ENCODE results near the gene RPS6KC1. TPM values are rescaled to one million over a fixed set of nuclear protein-coding genes. Genes with fewer than 3 reads are reported as not detected.

Gene RPS6KC1
- total RNA-seq, 1 experiment from 2014 or later = 20.5 TPM

DNA sequence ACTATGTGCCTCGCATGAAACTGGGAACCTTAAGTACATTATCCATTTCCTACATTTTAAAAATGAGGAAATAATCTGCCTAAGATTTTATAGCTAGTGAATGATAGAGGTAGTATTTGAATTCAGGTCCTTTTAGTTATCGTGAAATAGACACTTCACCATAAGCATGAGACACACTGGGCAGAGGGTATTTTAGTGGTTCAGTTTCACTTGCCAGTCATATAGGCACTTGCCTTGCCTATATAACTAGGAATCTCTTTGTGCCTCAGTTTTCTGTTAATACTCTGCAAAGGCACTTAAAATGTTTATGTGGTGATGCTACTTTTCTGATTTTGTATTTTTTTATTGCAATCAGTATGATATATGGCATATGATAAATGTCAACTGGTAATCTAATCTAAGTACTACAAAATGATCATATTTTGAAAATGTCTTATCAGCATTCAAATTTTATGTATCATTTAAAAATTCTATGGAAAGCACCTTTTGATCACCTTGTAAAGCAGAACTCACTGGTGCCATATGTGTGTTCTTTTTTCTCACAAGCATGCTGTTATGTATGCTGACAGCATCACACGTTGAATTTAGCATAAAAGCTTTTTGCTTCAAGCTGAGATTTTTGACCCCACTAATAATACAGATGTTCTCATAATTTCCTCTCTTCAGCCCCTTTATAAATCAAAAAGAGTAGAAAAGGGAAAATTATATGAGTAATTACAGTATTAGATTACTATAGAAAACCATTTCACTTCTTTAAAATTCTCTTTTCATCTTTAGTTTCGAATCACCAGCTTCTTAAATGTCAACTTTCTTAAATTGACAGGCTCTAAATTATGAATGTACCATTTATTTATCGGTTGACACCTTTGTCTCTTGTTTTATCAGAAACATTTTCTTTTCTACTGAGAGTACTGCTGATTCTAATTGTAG is 52.6 kb downstream of the RPS6KC1 start:
- TF ChIP-seq, protein P1, sequence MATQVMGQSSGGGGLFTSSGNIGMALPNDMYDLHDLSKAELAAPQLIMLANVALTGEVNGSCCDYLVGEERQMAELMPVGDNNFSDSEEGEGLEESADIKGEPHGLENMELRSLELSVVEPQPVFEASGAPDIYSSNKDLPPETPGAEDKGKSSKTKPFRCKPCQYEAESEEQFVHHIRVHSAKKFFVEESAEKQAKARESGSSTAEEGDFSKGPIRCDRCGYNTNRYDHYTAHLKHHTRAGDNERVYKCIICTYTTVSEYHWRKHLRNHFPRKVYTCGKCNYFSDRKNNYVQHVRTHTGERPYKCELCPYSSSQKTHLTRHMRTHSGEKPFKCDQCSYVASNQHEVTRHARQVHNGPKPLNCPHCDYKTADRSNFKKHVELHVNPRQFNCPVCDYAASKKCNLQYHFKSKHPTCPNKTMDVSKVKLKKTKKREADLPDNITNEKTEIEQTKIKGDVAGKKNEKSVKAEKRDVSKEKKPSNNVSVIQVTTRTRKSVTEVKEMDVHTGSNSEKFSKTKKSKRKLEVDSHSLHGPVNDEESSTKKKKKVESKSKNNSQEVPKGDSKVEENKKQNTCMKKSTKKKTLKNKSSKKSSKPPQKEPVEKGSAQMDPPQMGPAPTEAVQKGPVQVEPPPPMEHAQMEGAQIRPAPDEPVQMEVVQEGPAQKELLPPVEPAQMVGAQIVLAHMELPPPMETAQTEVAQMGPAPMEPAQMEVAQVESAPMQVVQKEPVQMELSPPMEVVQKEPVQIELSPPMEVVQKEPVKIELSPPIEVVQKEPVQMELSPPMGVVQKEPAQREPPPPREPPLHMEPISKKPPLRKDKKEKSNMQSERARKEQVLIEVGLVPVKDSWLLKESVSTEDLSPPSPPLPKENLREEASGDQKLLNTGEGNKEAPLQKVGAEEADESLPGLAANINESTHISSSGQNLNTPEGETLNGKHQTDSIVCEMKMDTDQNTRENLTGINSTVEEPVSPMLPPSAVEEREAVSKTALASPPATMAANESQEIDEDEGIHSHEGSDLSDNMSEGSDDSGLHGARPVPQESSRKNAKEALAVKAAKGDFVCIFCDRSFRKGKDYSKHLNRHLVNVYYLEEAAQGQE (IDR thresholded peaks at IDR 0.05; ENCODE audit: insufficient read depth in 1 of 2, low read depth in 2 of 2, low read length in 1 of 2) = no peak
- ChIA-PET POLR2A (interaction anchor here (0.6 kb wide), 1 partner anchor 365 kb away, joined by 4 read pairs; no protein-coding TSS in a partner anchor), CTCF (no interaction called here)
- BruUV-seq (replicated peaks) = no TSS peak
- DNase-seq (ENCODE audit: low read depth, low spot score) (no peak), ATAC-seq (no peak)
- no peak overlapping the region for H3K27ac ChIP-seq (ENCODE audit: low read length)
- intact Hi-C loops (cut with micrococcal nuclease; ENCODE audit: unreplicated experiment) = no loop called here
- in situ Hi-C loops (cut with HindIII; ENCODE audit: low pct_unique_long_range_greater_than_20kb, low sequenced_read_pairs) = no loop called here
- no peaks in the 10 kb centered on the region for H3K4me1 ChIP-seq (ENCODE audit: control insufficient read depth, insufficient read depth, low read length)
- no peaks in the 10 kb centered on the region for H3K27me3 ChIP-seq (ENCODE audit: control insufficient read depth, insufficient read depth, low read length)
- no peaks in the 10 kb centered on the region; the same call in 1 of the 2 replicates for H3K36me3 ChIP-seq (ENCODE audit: control insufficient read depth, insufficient read depth, low read length)
- no peaks in the 10 kb centered on the region for H3K9me3 ChIP-seq (ENCODE audit: control insufficient read depth, insufficient read depth, low read depth, low read length)
- H3K4me3 ChIP-seq (ENCODE audit: low read depth in 2 of 2, low read length in 2 of 2) = no peak overlapping the region

DNA sequence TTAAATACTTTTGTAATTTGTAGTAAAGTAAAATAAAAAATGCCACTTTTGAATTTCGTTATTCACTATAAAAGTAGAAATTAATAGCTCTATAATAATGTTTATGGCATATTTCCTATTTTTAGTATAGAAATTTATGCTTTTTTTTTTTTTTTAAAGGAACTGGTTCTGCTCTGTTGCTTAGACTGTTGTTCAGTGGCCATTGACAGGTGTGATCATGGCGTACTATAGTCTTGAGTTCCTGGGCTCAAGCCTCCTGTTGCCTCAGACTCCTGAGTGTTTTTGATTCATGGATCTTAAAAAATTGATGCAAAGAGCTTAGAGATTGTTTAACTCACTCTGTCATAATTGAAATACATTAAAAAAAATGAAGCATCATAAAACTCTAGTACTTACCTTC is 53.6 kb downstream of the RPS6KC1 start:
- no peaks in the 10 kb centered on the region for H3K36me3 ChIP-seq (ENCODE audit: control insufficient read depth, insufficient read depth, low read length)
- BruUV-seq (replicated peaks) = no TSS peak
- no peak for ATAC-seq
- DNase-seq (ENCODE audit: low read depth, low spot score) = no peak
- intact Hi-C loops (cut with micrococcal nuclease; ENCODE audit: unreplicated experiment) (no loop called here), in situ Hi-C loops (cut with HindIII; ENCODE audit: low pct_unique_long_range_greater_than_20kb, low sequenced_read_pairs) (no loop called here)
- no peaks in the 10 kb centered on the region for H3K9me3 ChIP-seq (ENCODE audit: control insufficient read depth, insufficient read depth, low read depth, low read length)
- H3K27ac ChIP-seq (ENCODE audit: low read length) = no peak overlapping the region
- H3K4me3 ChIP-seq (ENCODE audit: low read depth in 2 of 2, low read length in 2 of 2) = no peak overlapping the region
- POLR2A ChIA-PET = interaction anchor here (0.9 kb wide), 1 partner anchor 19 kb away, joined by 3 read pairs; no protein-coding TSS in a partner anchor
- H3K27me3 ChIP-seq (ENCODE audit: control insufficient read depth, insufficient read depth, low read length) = no peaks in the 10 kb centered on the region
- H3K4me1 ChIP-seq (ENCODE audit: control insufficient read depth, insufficient read depth, low read length) = no peaks in the 10 kb centered on the region
- TF ChIP-seq TCF7L2 (IDR thresholded peaks at IDR 0.05; ENCODE audit: low read depth, low read length) (no peak), POLR2AphosphoS5 (IDR thresholded peaks at IDR 0.05; ENCODE audit: low read depth, low read length) (no peak), SIN3A (IDR thresholded peaks at IDR 0.05; ENCODE audit: borderline replicate concordance, insufficient read depth, low read depth, low read length) (no peak)
- TF ChIP-seq, protein P2, sequence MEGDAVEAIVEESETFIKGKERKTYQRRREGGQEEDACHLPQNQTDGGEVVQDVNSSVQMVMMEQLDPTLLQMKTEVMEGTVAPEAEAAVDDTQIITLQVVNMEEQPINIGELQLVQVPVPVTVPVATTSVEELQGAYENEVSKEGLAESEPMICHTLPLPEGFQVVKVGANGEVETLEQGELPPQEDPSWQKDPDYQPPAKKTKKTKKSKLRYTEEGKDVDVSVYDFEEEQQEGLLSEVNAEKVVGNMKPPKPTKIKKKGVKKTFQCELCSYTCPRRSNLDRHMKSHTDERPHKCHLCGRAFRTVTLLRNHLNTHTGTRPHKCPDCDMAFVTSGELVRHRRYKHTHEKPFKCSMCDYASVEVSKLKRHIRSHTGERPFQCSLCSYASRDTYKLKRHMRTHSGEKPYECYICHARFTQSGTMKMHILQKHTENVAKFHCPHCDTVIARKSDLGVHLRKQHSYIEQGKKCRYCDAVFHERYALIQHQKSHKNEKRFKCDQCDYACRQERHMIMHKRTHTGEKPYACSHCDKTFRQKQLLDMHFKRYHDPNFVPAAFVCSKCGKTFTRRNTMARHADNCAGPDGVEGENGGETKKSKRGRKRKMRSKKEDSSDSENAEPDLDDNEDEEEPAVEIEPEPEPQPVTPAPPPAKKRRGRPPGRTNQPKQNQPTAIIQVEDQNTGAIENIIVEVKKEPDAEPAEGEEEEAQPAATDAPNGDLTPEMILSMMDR (IDR thresholded peaks at IDR 0.05) = no peak
- TF ChIP-seq, protein P1 (IDR thresholded peaks at IDR 0.05; ENCODE audit: insufficient read depth in 1 of 2, low read depth in 2 of 2, low read length in 1 of 2) = no peak
- CTCF ChIA-PET = no interaction called here

Measured in Panc1 (cell line).